Measurements from ENCODE around the gene PIK3C2G. TPM values are rescaled to one million over a fixed set of nuclear protein-coding genes. Genes with fewer than 3 reads are reported as not detected.

Gene PIK3C2G
- polyA plus RNA-seq, 4 donors: 0.52 to 6.8 (median 2.7) TPM

GRCh38 chr12:18394742-18395141 is 133.4 kb downstream of the PIK3C2G start:
- Histone ChIP-seq H3K27me3 (ENCODE audit: control insufficient read depth in 3 of 3, insufficient read depth in 3 of 3, low read length in 3 of 3) (no peaks in the 10 kb centered on the region), H3K4me1 (ENCODE audit: control insufficient read depth in 3 of 3, insufficient read depth in 2 of 3, low read depth in 1 of 3, low read length in 2 of 3) (peaks cover 0 to 3% (median 0%) of the 10 kb centered on the region in 3 donors), H3K36me3 (ENCODE audit: control insufficient read depth in 3 of 3, insufficient read depth in 2 of 3, low read depth in 1 of 3, low read length in 3 of 3) (no peaks in the 10 kb centered on the region), H3K9me3 (ENCODE audit: control insufficient read depth in 2 of 2, insufficient read depth in 1 of 2, low read depth in 1 of 2, low read length in 1 of 2) (no peaks in the 10 kb centered on the region), H3K4me3 (ENCODE audit: low read depth in 1 of 3, low read length in 3 of 3) (no peak overlapping the region), H3K27ac (ENCODE audit: low read depth in 1 of 3, low read length in 2 of 3) (no peak overlapping the region)
- 97 to 100% (median 97%) methylated on average over 1 of the region's 1 CpG for WGBS, 3 donors
- no peak for DNase-seq
- no peak for FAIRE-seq

GRCh38 chr12:18400186-18400585 is 138.9 kb downstream of the PIK3C2G start:
- no peak overlapping the region for H3K4me3 ChIP-seq (ENCODE audit: low read depth in 1 of 3, low read length in 3 of 3)
- no peaks in the 10 kb centered on the region for H3K36me3 ChIP-seq (ENCODE audit: control insufficient read depth in 3 of 3, insufficient read depth in 2 of 3, low read depth in 1 of 3, low read length in 3 of 3)
- DNase-seq (no peak), FAIRE-seq (no peak)
- no peaks in the 10 kb centered on the region for H3K9me3 ChIP-seq (ENCODE audit: control insufficient read depth in 2 of 2, insufficient read depth in 1 of 2, low read depth in 1 of 2, low read length in 1 of 2)
- whole genome bisulfite sequencing, 3 donors: 79 to 93% (median 85%) methylated on average over 1 of the region's 1 CpG
- H3K4me1 ChIP-seq (ENCODE audit: control insufficient read depth in 3 of 3, insufficient read depth in 2 of 3, low read depth in 1 of 3, low read length in 2 of 3): no peaks in the 10 kb centered on the region
- H3K27ac ChIP-seq (ENCODE audit: low read depth in 1 of 3, low read length in 2 of 3): no peak overlapping the region
- no peaks in the 10 kb centered on the region for H3K27me3 ChIP-seq (ENCODE audit: control insufficient read depth in 3 of 3, insufficient read depth in 3 of 3, low read length in 3 of 3)

- Histone ChIP-seq H3K36me3 (ENCODE audit: control insufficient read depth in 3 of 3, insufficient read depth in 2 of 3, low read depth in 1 of 3, low read length in 3 of 3) (no peaks in the 10 kb centered on the region), H3K9me3 (ENCODE audit: control insufficient read depth in 2 of 2, insufficient read depth in 1 of 2, low read depth in 1 of 2, low read length in 1 of 2) (no peaks in the 10 kb centered on the region), H3K4me3 (ENCODE audit: low read depth in 1 of 3, low read length in 3 of 3) (no peak overlapping the region), H3K27ac (ENCODE audit: low read depth in 1 of 3, low read length in 2 of 3) (no peak overlapping the region), H3K4me1 (ENCODE audit: control insufficient read depth in 3 of 3, insufficient read depth in 2 of 3, low read depth in 1 of 3, low read length in 2 of 3) (no peaks in the 10 kb centered on the region), H3K27me3 (ENCODE audit: control insufficient read depth in 3 of 3, insufficient read depth in 3 of 3, low read length in 3 of 3) (no peaks in the 10 kb centered on the region)
- DNase-seq (no peak), FAIRE-seq (no peak)
- WGBS, 3 donors: 69 to 93% (median 82%) methylated on average over 3 of the region's 3 CpGs
Observed at GRCh38 chr12:18402872-18403611, 141.7 kb downstream of the PIK3C2G start.

GRCh38 chr12:18411453-18411852 is 150.1 kb downstream of the PIK3C2G start:
- FAIRE-seq (no peak), DNase-seq (no peak)
- no peaks in the 10 kb centered on the region for H3K36me3 ChIP-seq (ENCODE audit: control insufficient read depth in 3 of 3, insufficient read depth in 2 of 3, low read depth in 1 of 3, low read length in 3 of 3)
- WGBS, 3 donors: 85 to 92% (median 89%) methylated on average over 1 of the region's 1 CpG
- no peaks in the 10 kb centered on the region for H3K27me3 ChIP-seq (ENCODE audit: control insufficient read depth in 3 of 3, insufficient read depth in 3 of 3, low read length in 3 of 3)
- H3K4me3 ChIP-seq (ENCODE audit: low read depth in 1 of 3, low read length in 3 of 3): no peak overlapping the region
- no peak overlapping the region for H3K27ac ChIP-seq (ENCODE audit: low read depth in 1 of 3, low read length in 2 of 3)
- peaks cover 0 to 3% of the 10 kb centered on the region in 2 donors for H3K9me3 ChIP-seq (ENCODE audit: control insufficient read depth in 2 of 2, insufficient read depth in 1 of 2, low read depth in 1 of 2, low read length in 1 of 2)
- H3K4me1 ChIP-seq (ENCODE audit: control insufficient read depth in 3 of 3, insufficient read depth in 2 of 3, low read depth in 1 of 3, low read length in 2 of 3): peaks cover 0 to 3% (median 0%) of the 10 kb centered on the region in 3 donors

- no peak overlapping the region for H3K27ac ChIP-seq (ENCODE audit: low read depth in 1 of 3, low read length in 2 of 3)
- no peaks in the 10 kb centered on the region for H3K27me3 ChIP-seq (ENCODE audit: control insufficient read depth in 3 of 3, insufficient read depth in 3 of 3, low read length in 3 of 3)
- peaks cover 0 to 2% of the 10 kb centered on the region in 2 donors for H3K9me3 ChIP-seq (ENCODE audit: control insufficient read depth in 2 of 2, insufficient read depth in 1 of 2, low read depth in 1 of 2, low read length in 1 of 2)
- H3K4me1 ChIP-seq (ENCODE audit: control insufficient read depth in 3 of 3, insufficient read depth in 2 of 3, low read depth in 1 of 3, low read length in 2 of 3): peaks cover 0 to 3% (median 0%) of the 10 kb centered on the region in 3 donors
- DNase-seq (no peak), FAIRE-seq (no peak)
- H3K36me3 ChIP-seq (ENCODE audit: control insufficient read depth in 3 of 3, insufficient read depth in 2 of 3, low read depth in 1 of 3, low read length in 3 of 3): no peaks in the 10 kb centered on the region
- no peak overlapping the region for H3K4me3 ChIP-seq (ENCODE audit: low read depth in 1 of 3, low read length in 3 of 3)
- WGBS, 3 donors: 93 to 96% (median 93%) methylated on average over 2 of the region's 2 CpGs
Observed at GRCh38 chr12:18414671-18415070, 153.4 kb downstream of the PIK3C2G start.

GRCh38 chr12:18415227-18415626 is 153.9 kb downstream of the PIK3C2G start:
- WGBS, 3 donors: 26 to 62% (median 43%) methylated on average over 4 of the region's 4 CpGs
- FAIRE-seq (no peak), DNase-seq (peak; percentile 7 to 36)
- peaks cover 0 to 3% (median 0%) of the 10 kb centered on the region in 3 donors for H3K4me1 ChIP-seq (ENCODE audit: control insufficient read depth in 3 of 3, insufficient read depth in 2 of 3, low read depth in 1 of 3, low read length in 2 of 3)
- peak overlapping the region in 1 of 3 donors; percentile 1 for H3K27ac ChIP-seq (ENCODE audit: low read depth in 1 of 3, low read length in 2 of 3)
- no peaks in the 10 kb centered on the region for H3K9me3 ChIP-seq (ENCODE audit: control insufficient read depth in 2 of 2, insufficient read depth in 1 of 2, low read depth in 1 of 2, low read length in 1 of 2)
- H3K36me3 ChIP-seq (ENCODE audit: control insufficient read depth in 3 of 3, insufficient read depth in 2 of 3, low read depth in 1 of 3, low read length in 3 of 3): no peaks in the 10 kb centered on the region
- H3K4me3 ChIP-seq (ENCODE audit: low read depth in 1 of 3, low read length in 3 of 3): no peak overlapping the region
- H3K27me3 ChIP-seq (ENCODE audit: control insufficient read depth in 3 of 3, insufficient read depth in 3 of 3, low read length in 3 of 3): no peaks in the 10 kb centered on the region

- Histone ChIP-seq H3K4me3 (ENCODE audit: low read depth in 1 of 3, low read length in 3 of 3) (no peak overlapping the region), H3K27me3 (ENCODE audit: control insufficient read depth in 3 of 3, insufficient read depth in 3 of 3, low read length in 3 of 3) (no peaks in the 10 kb centered on the region), H3K9me3 (ENCODE audit: control insufficient read depth in 2 of 2, insufficient read depth in 1 of 2, low read depth in 1 of 2, low read length in 1 of 2) (no peaks in the 10 kb centered on the region), H3K36me3 (ENCODE audit: control insufficient read depth in 3 of 3, insufficient read depth in 2 of 3, low read depth in 1 of 3, low read length in 3 of 3) (no peaks in the 10 kb centered on the region), H3K27ac (ENCODE audit: low read depth in 1 of 3, low read length in 2 of 3) (no peak overlapping the region), H3K4me1 (ENCODE audit: control insufficient read depth in 3 of 3, insufficient read depth in 2 of 3, low read depth in 1 of 3, low read length in 2 of 3) (peaks cover 0 to 3% (median 0%) of the 10 kb centered on the region in 3 donors)
- FAIRE-seq (no peak), DNase-seq (no peak)
- 80 to 87% (median 82%) methylated on average over 2 of the region's 2 CpGs for WGBS, 3 donors
Observed at GRCh38 chr12:18416412-18416811, 155.1 kb downstream of the PIK3C2G start.

- 57 to 70% (median 58%) methylated on average over 4 of the region's 4 CpGs for WGBS, 3 donors
- H3K36me3 ChIP-seq (ENCODE audit: control insufficient read depth in 3 of 3, insufficient read depth in 2 of 3, low read depth in 1 of 3, low read length in 3 of 3): no peaks in the 10 kb centered on the region
- FAIRE-seq: no peak
Observed at GRCh38 chr12:18419311-18419710, 158.0 kb downstream of the PIK3C2G start.

GRCh38 chr12:18421867-18422266 is 160.5 kb downstream of the PIK3C2G start:
- Histone ChIP-seq H3K27me3 (ENCODE audit: control insufficient read depth in 3 of 3, insufficient read depth in 3 of 3, low read length in 3 of 3) (no peaks in the 10 kb centered on the region), H3K4me3 (ENCODE audit: low read depth in 1 of 3, low read length in 3 of 3) (no peak overlapping the region), H3K27ac (ENCODE audit: low read depth in 1 of 3, low read length in 2 of 3) (no peak overlapping the region), H3K36me3 (ENCODE audit: control insufficient read depth in 3 of 3, insufficient read depth in 2 of 3, low read depth in 1 of 3, low read length in 3 of 3) (no peaks in the 10 kb centered on the region), H3K9me3 (ENCODE audit: control insufficient read depth in 2 of 2, insufficient read depth in 1 of 2, low read depth in 1 of 2, low read length in 1 of 2) (no peaks in the 10 kb centered on the region), H3K4me1 (ENCODE audit: control insufficient read depth in 3 of 3, insufficient read depth in 2 of 3, low read depth in 1 of 3, low read length in 2 of 3) (no peaks in the 10 kb centered on the region)
- DNase-seq (no peak), FAIRE-seq (no peak)
- 60 to 67% (median 67%) methylated on average over 3 of the region's 3 CpGs for WGBS, 3 donors

More at GRCh38 chr12:18419311-18419710, 158.0 kb downstream of the PIK3C2G start:
- H3K4me1 ChIP-seq (ENCODE audit: control insufficient read depth in 3 of 3, insufficient read depth in 2 of 3, low read depth in 1 of 3, low read length in 2 of 3): peaks cover 0 to 3% (median 0%) of the 10 kb centered on the region in 3 donors
- no peak overlapping the region for H3K4me3 ChIP-seq (ENCODE audit: low read depth in 1 of 3, low read length in 3 of 3)
- no peak overlapping the region for H3K27ac ChIP-seq (ENCODE audit: low read depth in 1 of 3, low read length in 2 of 3)
- H3K27me3 ChIP-seq (ENCODE audit: control insufficient read depth in 3 of 3, insufficient read depth in 3 of 3, low read length in 3 of 3): no peaks in the 10 kb centered on the region
- no peak for DNase-seq
- no peaks in the 10 kb centered on the region for H3K9me3 ChIP-seq (ENCODE audit: control insufficient read depth in 2 of 2, insufficient read depth in 1 of 2, low read depth in 1 of 2, low read length in 1 of 2)
